GM23338 (cell line): Measurements from ENCODE around the gene ORC6. TPM values are rescaled to one million over a fixed set of nuclear protein-coding genes. Genes with fewer than 3 reads are reported as not detected.

ENCODE experiments used
- ATAC-seq: fragments of 200-7000 bp; cut with Tn5 transposase; 3 replicates; pipeline ENCODE4 v1.9.1; 2020
- DNase-seq: peaks from one replicate; pipeline ENCODE4 v3.0.0-alpha.2; 2015; ENCODE audit warnings: low spot score
- H2AFZ ChIP-seq: fragments of 200-600 bp; sonication (generic); 2 replicates; pipeline ENCODE4 v1.8.0; 2016; ENCODE audit warnings: antibody characterized with exemption, mild to moderate bottlenecking, moderate library complexity
- H3F3A ChIP-seq: fragments of 200-600 bp; sonication (generic); replicated peaks from 2 replicates; pipeline ENCODE4 v1.8.0; 2017; ENCODE audit warnings: antibody characterized with exemption, mixed run types, low read depth
- H3K27ac ChIP-seq: fragments of 200-600 bp; sonication (generic); 2 replicates; pipeline ENCODE4 v1.6.1; 2016; ENCODE audit warnings: low read depth
- H3K27me3 ChIP-seq: fragments of 200-600 bp; sonication (generic); 2 replicates; pipeline ENCODE4 v1.8.0; 2016; ENCODE audit warnings: mild to moderate bottlenecking, mixed run types, moderate library complexity; ENCODE audit not compliant: insufficient read depth
- H3K36me3 ChIP-seq: fragments of 200-600 bp; sonication (generic); 2 replicates; pipeline ENCODE4 v1.8.0; 2016; ENCODE audit warnings: mild to moderate bottlenecking; ENCODE audit not compliant: insufficient read depth
- H3K4me1 ChIP-seq: fragments of 200-600 bp; sonication (generic); 2 replicates; pipeline ENCODE4 v1.8.0; 2016; ENCODE audit warnings: mild to moderate bottlenecking, moderate library complexity; ENCODE audit not compliant: insufficient read depth
- H3K4me2 ChIP-seq: fragments of 200-600 bp; sonication (generic); 2 replicates; pipeline ENCODE4 v1.7.1; 2017; ENCODE audit warnings: mixed run types
- H3K4me3 ChIP-seq: fragments of 200-600 bp; sonication (generic); 2 replicates; pipeline ENCODE4 v1.6.1; 2016; ENCODE audit warnings: mixed run types
- H3K79me2 ChIP-seq: fragments of 200-600 bp; sonication (generic); replicated peaks from 2 replicates; pipeline ENCODE4 v1.8.0; 2017; ENCODE audit warnings: mild to moderate bottlenecking; ENCODE audit not compliant: insufficient read depth
- H3K9me2 ChIP-seq: fragments of 200-600 bp; sonication (generic); 2 replicates; pipeline ENCODE4 v1.8.0; 2017; ENCODE audit not compliant: insufficient read depth
- H4K20me1 ChIP-seq: fragments of 200-600 bp; sonication (generic); replicated peaks from 2 replicates; pipeline ENCODE4 v1.8.0; 2017; ENCODE audit warnings: mild to moderate bottlenecking; ENCODE audit not compliant: insufficient read depth
- H3K27ac Mint-ChIP-seq: 2 replicates; pipeline ENCODE4 v1.8.0; 2020; ENCODE audit warnings: inconsistent platforms, mild to moderate bottlenecking, moderate library complexity, mixed read lengths
- H3K27me3 Mint-ChIP-seq: 3 replicates; pipeline ENCODE4 v1.8.0; 2022; ENCODE audit warnings: low read depth, mild to moderate bottlenecking, moderate library complexity, mixed read lengths, inconsistent platforms; ENCODE audit not compliant: insufficient read depth, poor library complexity
- H3K36me3 Mint-ChIP-seq: 3 replicates; pipeline ENCODE4 v1.8.0; 2021; ENCODE audit warnings: low read depth, mild to moderate bottlenecking, inconsistent platforms, moderate library complexity, mixed read lengths
- H3K4me1 Mint-ChIP-seq: 3 replicates; pipeline ENCODE4 v1.8.0; 2020; ENCODE audit warnings: mild to moderate bottlenecking, inconsistent platforms, mixed read lengths
- H3K4me3 Mint-ChIP-seq: 3 replicates; pipeline ENCODE4 v1.8.0; 2021; ENCODE audit warnings: moderate library complexity, mild to moderate bottlenecking, inconsistent platforms, mixed read lengths
- H3K9me3 Mint-ChIP-seq: 3 replicates; pipeline ENCODE4 v1.8.0; 2020; ENCODE audit warnings: moderate library complexity, mild to moderate bottlenecking, inconsistent platforms, mixed read lengths
- CREB1 ChIP-seq: fragments of 250-450 bp; sonication (Bioruptor Pico); IDR thresholded peaks from 2 replicates; pipeline ENCODE4 v1.5.0; 2020; ENCODE audit warnings: low read depth, mild to moderate bottlenecking, moderate library complexity
- ETS1 ChIP-seq: IDR thresholded peaks from 2 replicates; pipeline ENCODE4 v1.6.1; 2016; ENCODE audit warnings: antibody characterized with exemption
- EZH2 ChIP-seq: fragments of 200-600 bp; sonication (generic); IDR thresholded peaks from one replicate; pipeline ENCODE4 v1.8.0; 2017; ENCODE audit warnings: antibody characterized with exemption, mild to moderate bottlenecking, low read depth; ENCODE audit not compliant: unreplicated experiment
- EZH2phosphoT487 ChIP-seq: fragments of 200-600 bp; sonication (generic); IDR thresholded peaks from one replicate; pipeline ENCODE4 v1.8.1; 2018; ENCODE audit warnings: antibody characterized with exemption; ENCODE audit not compliant: unreplicated experiment
- JUNB ChIP-seq: IDR thresholded peaks from one replicate; pipeline ENCODE4 v1.6.1; 2016; ENCODE audit warnings: antibody characterized with exemption; ENCODE audit not compliant: unreplicated experiment
- NANOG ChIP-seq: IDR thresholded peaks from 2 replicates; pipeline ENCODE4 v1.6.1; 2016; ENCODE audit warnings: antibody characterized with exemption, borderline replicate concordance
- POLR2AphosphoS5 ChIP-seq: IDR thresholded peaks from 2 replicates; pipeline ENCODE4 v1.6.1; 2016; ENCODE audit warnings: antibody characterized with exemption, low read depth
- REST ChIP-seq: IDR thresholded peaks from one replicate; pipeline ENCODE4 v1.6.1; 2018; ENCODE audit warnings: antibody characterized with exemption; ENCODE audit not compliant: unreplicated experiment
- STAT1 ChIP-seq: IDR thresholded peaks from one replicate; pipeline ENCODE4 v1.6.1; 2016; ENCODE audit warnings: antibody characterized with exemption; ENCODE audit not compliant: unreplicated experiment
- ZNF114 ChIP-seq: fragments of 250-450 bp; sonication (Bioruptor Pico); IDR thresholded peaks from 2 replicates; pipeline ENCODE4 v1.5.0; 2020; ENCODE audit warnings: mild to moderate bottlenecking, moderate library complexity
- ZNF331 ChIP-seq: fragments of 250-450 bp; sonication (Bioruptor Pico); IDR thresholded peaks from 2 replicates; pipeline ENCODE4 v1.5.0; 2020; ENCODE audit warnings: low read depth, mild to moderate bottlenecking, moderate library complexity
- polyA plus RNA-seq: library from polyadenylated mRNA; unstranded; fragments of >200 nt; fragmentation: Nextera tagmentation; extraction: Ambion mirVana; gene quantifications from 2 replicates; pipeline ENCODE4 v1.2.1, GENCODE V29; 2016
- total RNA-seq: library from RNA; depleted of rRNA; stranded (reverse); fragments of >200 nt; shearing (Covaris generic); gene quantifications from 2 replicates; pipeline ENCODE4 v1.2.3, GENCODE V29; 2014
- TF ChIP-seq, protein P1 (sequence below), 2 experiments: fragments of 200-600 bp in 1 of 2; sonication (generic) in 1 of 2; conservative IDR thresholded peaks; 2 replicates each; pipeline versions ENCODE4 v1.5.1 to v1.6.1; 2016 to 2017; ENCODE audit warnings: antibody characterized with exemption in 2 of 2, low read depth in 2 of 2, mild to moderate bottlenecking in 2 of 2, moderate library complexity in 1 of 2
- TF ChIP-seq, protein P2 (sequence below): fragments of 250-450 bp; sonication (Bioruptor Pico); IDR thresholded peaks from 2 replicates; pipeline ENCODE4 v1.5.0; 2020; ENCODE audit warnings: mild to moderate bottlenecking, moderate library complexity

Gene ORC6
- total and polyA plus RNA-seq, 2 experiments from 2014 or later = 71.5 to 92.0 TPM

- H2AFZ ChIP-seq = no peak overlapping the region
- H3K4me1 ChIP-seq = no peaks in the 10 kb centered on the region
- H3K27me3 ChIP-seq = no peaks in the 10 kb centered on the region
- H3K36me3 ChIP-seq = no peaks in the 10 kb centered on the region
- no peaks in the 10 kb centered on the region for H3K79me2 ChIP-seq
- peaks cover 7% of the 10 kb centered on the region for H3K27me3 Mint-ChIP-seq
- no peak overlapping the region for H3K4me3 ChIP-seq
- no peak for TF ChIP-seq NANOG
- TF ChIP-seq POLR2AphosphoS5 = no peak
- TF ChIP-seq ETS1 = no peak
- TF ChIP-seq STAT1 = no peak
- no peak for TF ChIP-seq ZNF114 (CRISPR knock-in tag)
- no peak for TF ChIP-seq JUNB
- TF ChIP-seq CREB1 (CRISPR knock-in tag) = no peak
- TF ChIP-seq REST = no peak
- no peak for TF ChIP-seq ZNF331 (CRISPR knock-in tag)
- TF ChIP-seq EZH2 = no peak
- TF ChIP-seq EZH2phosphoT487 = no peak
- TF ChIP-seq, protein P1, sequence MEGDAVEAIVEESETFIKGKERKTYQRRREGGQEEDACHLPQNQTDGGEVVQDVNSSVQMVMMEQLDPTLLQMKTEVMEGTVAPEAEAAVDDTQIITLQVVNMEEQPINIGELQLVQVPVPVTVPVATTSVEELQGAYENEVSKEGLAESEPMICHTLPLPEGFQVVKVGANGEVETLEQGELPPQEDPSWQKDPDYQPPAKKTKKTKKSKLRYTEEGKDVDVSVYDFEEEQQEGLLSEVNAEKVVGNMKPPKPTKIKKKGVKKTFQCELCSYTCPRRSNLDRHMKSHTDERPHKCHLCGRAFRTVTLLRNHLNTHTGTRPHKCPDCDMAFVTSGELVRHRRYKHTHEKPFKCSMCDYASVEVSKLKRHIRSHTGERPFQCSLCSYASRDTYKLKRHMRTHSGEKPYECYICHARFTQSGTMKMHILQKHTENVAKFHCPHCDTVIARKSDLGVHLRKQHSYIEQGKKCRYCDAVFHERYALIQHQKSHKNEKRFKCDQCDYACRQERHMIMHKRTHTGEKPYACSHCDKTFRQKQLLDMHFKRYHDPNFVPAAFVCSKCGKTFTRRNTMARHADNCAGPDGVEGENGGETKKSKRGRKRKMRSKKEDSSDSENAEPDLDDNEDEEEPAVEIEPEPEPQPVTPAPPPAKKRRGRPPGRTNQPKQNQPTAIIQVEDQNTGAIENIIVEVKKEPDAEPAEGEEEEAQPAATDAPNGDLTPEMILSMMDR (conservative IDR thresholded peaks at IDR 0.05; ENCODE audit: low read depth in 2 of 2) = no peak
- TF ChIP-seq, protein P2, sequence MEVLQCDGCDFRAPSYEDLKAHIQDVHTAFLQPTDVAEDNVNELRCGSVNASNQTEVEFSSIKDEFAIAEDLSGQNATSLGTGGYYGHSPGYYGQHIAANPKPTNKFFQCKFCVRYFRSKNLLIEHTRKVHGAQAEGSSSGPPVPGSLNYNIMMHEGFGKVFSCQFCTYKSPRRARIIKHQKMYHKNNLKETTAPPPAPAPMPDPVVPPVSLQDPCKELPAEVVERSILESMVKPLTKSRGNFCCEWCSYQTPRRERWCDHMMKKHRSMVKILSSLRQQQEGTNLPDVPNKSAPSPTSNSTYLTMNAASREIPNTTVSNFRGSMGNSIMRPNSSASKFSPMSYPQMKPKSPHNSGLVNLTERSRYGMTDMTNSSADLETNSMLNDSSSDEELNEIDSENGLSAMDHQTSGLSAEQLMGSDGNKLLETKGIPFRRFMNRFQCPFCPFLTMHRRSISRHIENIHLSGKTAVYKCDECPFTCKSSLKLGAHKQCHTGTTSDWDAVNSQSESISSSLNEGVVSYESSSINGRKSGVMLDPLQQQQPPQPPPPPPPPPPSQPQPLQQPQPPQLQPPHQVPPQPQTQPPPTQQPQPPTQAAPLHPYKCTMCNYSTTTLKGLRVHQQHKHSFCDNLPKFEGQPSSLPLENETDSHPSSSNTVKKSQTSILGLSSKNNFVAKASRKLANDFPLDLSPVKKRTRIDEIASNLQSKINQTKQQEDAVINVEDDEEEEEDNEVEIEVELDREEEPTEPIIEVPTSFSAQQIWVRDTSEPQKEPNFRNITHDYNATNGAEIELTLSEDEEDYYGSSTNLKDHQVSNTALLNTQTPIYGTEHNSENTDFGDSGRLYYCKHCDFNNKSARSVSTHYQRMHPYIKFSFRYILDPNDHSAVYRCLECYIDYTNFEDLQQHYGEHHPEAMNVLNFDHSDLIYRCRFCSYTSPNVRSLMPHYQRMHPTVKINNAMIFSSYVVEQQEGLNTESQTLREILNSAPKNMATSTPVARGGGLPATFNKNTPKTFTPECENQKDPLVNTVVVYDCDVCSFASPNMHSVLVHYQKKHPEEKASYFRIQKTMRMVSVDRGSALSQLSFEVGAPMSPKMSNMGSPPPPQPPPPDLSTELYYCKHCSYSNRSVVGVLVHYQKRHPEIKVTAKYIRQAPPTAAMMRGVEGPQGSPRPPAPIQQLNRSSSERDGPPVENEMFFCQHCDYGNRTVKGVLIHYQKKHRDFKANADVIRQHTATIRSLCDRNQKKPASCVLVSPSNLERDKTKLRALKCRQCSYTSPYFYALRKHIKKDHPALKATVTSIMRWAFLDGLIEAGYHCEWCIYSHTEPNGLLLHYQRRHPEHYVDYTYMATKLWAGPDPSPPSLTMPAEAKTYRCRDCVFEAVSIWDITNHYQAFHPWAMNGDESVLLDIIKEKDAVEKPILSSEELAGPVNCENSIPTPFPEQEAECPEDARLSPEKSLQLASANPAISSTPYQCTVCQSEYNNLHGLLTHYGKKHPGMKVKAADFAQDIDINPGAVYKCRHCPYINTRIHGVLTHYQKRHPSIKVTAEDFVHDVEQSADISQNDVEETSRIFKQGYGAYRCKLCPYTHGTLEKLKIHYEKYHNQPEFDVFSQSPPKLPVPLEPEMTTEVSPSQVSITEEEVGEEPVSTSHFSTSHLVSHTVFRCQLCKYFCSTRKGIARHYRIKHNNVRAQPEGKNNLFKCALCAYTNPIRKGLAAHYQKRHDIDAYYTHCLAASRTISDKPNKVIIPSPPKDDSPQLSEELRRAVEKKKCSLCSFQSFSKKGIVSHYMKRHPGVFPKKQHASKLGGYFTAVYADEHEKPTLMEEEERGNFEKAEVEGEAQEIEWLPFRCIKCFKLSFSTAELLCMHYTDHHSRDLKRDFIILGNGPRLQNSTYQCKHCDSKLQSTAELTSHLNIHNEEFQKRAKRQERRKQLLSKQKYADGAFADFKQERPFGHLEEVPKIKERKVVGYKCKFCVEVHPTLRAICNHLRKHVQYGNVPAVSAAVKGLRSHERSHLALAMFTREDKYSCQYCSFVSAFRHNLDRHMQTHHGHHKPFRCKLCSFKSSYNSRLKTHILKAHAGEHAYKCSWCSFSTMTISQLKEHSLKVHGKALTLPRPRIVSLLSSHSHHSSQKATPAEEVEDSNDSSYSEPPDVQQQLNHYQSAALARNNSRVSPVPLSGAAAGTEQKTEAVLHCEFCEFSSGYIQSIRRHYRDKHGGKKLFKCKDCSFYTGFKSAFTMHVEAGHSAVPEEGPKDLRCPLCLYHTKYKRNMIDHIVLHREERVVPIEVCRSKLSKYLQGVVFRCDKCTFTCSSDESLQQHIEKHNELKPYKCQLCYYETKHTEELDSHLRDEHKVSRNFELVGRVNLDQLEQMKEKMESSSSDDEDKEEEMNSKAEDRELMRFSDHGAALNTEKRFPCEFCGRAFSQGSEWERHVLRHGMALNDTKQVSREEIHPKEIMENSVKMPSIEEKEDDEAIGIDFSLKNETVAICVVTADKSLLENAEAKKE (CRISPR knock-in tag) = no peak
- H3K4me3 Mint-ChIP-seq = no peak overlapping the region
- DNase-seq = no peak
- no peak overlapping the region for H3K27ac Mint-ChIP-seq
- H3K4me2 ChIP-seq = no peak overlapping the region
- H3F3A ChIP-seq = no peaks in the 10 kb centered on the region
- H4K20me1 ChIP-seq = no peaks in the 10 kb centered on the region
- no peaks in the 10 kb centered on the region for H3K9me2 ChIP-seq
- no peaks in the 10 kb centered on the region for H3K4me1 Mint-ChIP-seq
- no peak for ATAC-seq
- H3K9me3 Mint-ChIP-seq = peaks cover 4% of the 10 kb centered on the region; the same call in 1 of the 3 replicates
- no peaks in the 10 kb centered on the region for H3K36me3 Mint-ChIP-seq
- H3K27ac ChIP-seq = no peak overlapping the region
Measured at GRCh38 chr16:46718214-46718613, 28.8 kb downstream of the ORC6 start.
